Panc1 (cell line): ENCODE measurements around the gene PSMB10. TPM values are rescaled to one million over a fixed set of nuclear protein-coding genes. Genes with fewer than 3 reads are reported as not detected.

ENCODE experiments used
- ATAC-seq: fragments of 200-7000 bp; cut with Tn5 transposase; 2 replicates; pipeline ENCODE4 v1.9.1; 2020; ENCODE audit warnings: mild to moderate bottlenecking, moderate library complexity
- BruUV-seq: library from RNA; stranded (reverse); fragments of 400-500 nt; replicated peaks from 2 replicates; lab custom pipeline; 2021; lab: Mats Ljungman, UMichigan
- CTCF ChIA-PET: fragments of 300-600 bp; sonication (Branson Sonifier 250); formaldehyde crosslinking; loops from one replicate; lab custom pipeline; 2022; ENCODE audit warnings: antibody characterized with exemption; lab: Charles Lee
- POLR2A ChIA-PET: fragments of 300-600 bp; sonication (Branson Sonifier 250); formaldehyde crosslinking; loops from one replicate; lab custom pipeline; 2022; ENCODE audit warnings: antibody characterized with exemption; lab: Charles Lee
- DNase-seq: peaks from one replicate; pipeline ENCODE4 v3.0.0-alpha.2; 2010; ENCODE audit warnings: low read depth, low spot score
- H3K27ac ChIP-seq: 2 replicates; pipeline ENCODE4 v1.5.1; 2011; ENCODE audit warnings: mild to moderate bottlenecking, low read length, inconsistent platforms
- H3K27me3 ChIP-seq: fragments of 200-500 bp; sonication (Bioruptor generic); 2 replicates; pipeline ENCODE4 v1.6.0; 2014; ENCODE audit warnings: low read length, inconsistent platforms; ENCODE audit not compliant: control insufficient read depth, insufficient read depth
- H3K36me3 ChIP-seq: fragments of 200-500 bp; sonication (Bioruptor generic); 2 replicates; pipeline ENCODE4 v1.5.1; 2014; ENCODE audit warnings: inconsistent platforms, mild to moderate bottlenecking, low read length, moderate library complexity; ENCODE audit not compliant: control insufficient read depth, insufficient read depth
- H3K4me1 ChIP-seq: 2 replicates; pipeline ENCODE4 v1.5.1; 2011; ENCODE audit warnings: inconsistent platforms, mild to moderate bottlenecking, low read length, moderate library complexity; ENCODE audit not compliant: control insufficient read depth, insufficient read depth
- H3K4me3 ChIP-seq, 2 experiments: 2 replicates each; pipeline ENCODE4 v1.5.1; 2011 to 2012; ENCODE audit warnings: low read depth in 2 of 2, low read length in 2 of 2, mild to moderate bottlenecking in 2 of 2, inconsistent platforms in 1 of 2, moderate library complexity in 1 of 2
- H3K9me3 ChIP-seq: fragments of 200-500 bp; sonication (Bioruptor generic); 2 replicates; pipeline ENCODE4 v1.5.1; 2014; ENCODE audit warnings: low read depth, mild to moderate bottlenecking, inconsistent platforms, low read length, moderate library complexity; ENCODE audit not compliant: control insufficient read depth, insufficient read depth
- CTCF ChIP-seq: fragments of 450-650 bp; IDR thresholded peaks from 2 replicates; pipeline ENCODE4 v1.5.1; 2017; ENCODE audit warnings: mild to moderate bottlenecking
- POLR2AphosphoS5 ChIP-seq: IDR thresholded peaks from 2 replicates; pipeline ENCODE4 v1.6.1; 2012; ENCODE audit warnings: mild to moderate bottlenecking, low read depth, low read length, moderate library complexity
- SIN3A ChIP-seq: IDR thresholded peaks from 2 replicates; pipeline ENCODE4 v1.6.1; 2012; ENCODE audit warnings: low read depth, mild to moderate bottlenecking, low read length, moderate library complexity, borderline replicate concordance; ENCODE audit not compliant: insufficient read depth
- TCF7L2 ChIP-seq: IDR thresholded peaks from 2 replicates; pipeline ENCODE4 v1.6.1; 2011; ENCODE audit warnings: mild to moderate bottlenecking, low read depth, low read length, inconsistent platforms
- in situ Hi-C: cut with HindIII; loops from 2 replicates; pipeline ENCODE4 v1.10.0; 2016; ENCODE audit warnings: low sequenced_read_pairs, low pct_unique_long_range_greater_than_20kb
- intact Hi-C: fragments of 100-400 bp; cut with micrococcal nuclease; formaldehyde crosslinking; loops from one replicate; pipeline ENCODE4 v1.10.0; 2022; ENCODE audit not compliant: unreplicated experiment
- total RNA-seq: library from RNA; stranded (reverse); gene quantifications from one replicate; pipeline ENCODE4 v1.2.1, GENCODE V29; 2021; ENCODE audit not compliant: unreplicated experiment
- TF ChIP-seq, protein P1 (sequence below), 2 experiments: IDR thresholded peaks; 2 replicates each; pipeline ENCODE4 v1.6.1; 2011 to 2012; ENCODE audit warnings: low read depth in 2 of 2, control low read depth in 1 of 2, low read length in 1 of 2, mild to moderate bottlenecking in 1 of 2, moderate library complexity in 1 of 2; ENCODE audit not compliant: insufficient read depth in 1 of 2

PSMB10 gene
- total RNA-seq, 1 experiment from 2014 or later = 47.7 TPM

GRCh38 chr16:67926181-67926750 is 10.4 kb downstream of the PSMB10 start:
- CTCF ChIA-PET = interaction anchor here (0.5 kb wide), 1 partner anchor 107 kb away, joined by 3 read pairs; no protein-coding TSS in a partner anchor
- no peak; the same call in 1 of the 2 replicates for ATAC-seq

GRCh38 chr16:67924140-67924906 is 12.3 kb downstream of the PSMB10 start:
- in situ Hi-C loops = no loop called here
- no peaks in the 10 kb centered on the region for H3K36me3 ChIP-seq
- TF ChIP-seq, protein P1, sequence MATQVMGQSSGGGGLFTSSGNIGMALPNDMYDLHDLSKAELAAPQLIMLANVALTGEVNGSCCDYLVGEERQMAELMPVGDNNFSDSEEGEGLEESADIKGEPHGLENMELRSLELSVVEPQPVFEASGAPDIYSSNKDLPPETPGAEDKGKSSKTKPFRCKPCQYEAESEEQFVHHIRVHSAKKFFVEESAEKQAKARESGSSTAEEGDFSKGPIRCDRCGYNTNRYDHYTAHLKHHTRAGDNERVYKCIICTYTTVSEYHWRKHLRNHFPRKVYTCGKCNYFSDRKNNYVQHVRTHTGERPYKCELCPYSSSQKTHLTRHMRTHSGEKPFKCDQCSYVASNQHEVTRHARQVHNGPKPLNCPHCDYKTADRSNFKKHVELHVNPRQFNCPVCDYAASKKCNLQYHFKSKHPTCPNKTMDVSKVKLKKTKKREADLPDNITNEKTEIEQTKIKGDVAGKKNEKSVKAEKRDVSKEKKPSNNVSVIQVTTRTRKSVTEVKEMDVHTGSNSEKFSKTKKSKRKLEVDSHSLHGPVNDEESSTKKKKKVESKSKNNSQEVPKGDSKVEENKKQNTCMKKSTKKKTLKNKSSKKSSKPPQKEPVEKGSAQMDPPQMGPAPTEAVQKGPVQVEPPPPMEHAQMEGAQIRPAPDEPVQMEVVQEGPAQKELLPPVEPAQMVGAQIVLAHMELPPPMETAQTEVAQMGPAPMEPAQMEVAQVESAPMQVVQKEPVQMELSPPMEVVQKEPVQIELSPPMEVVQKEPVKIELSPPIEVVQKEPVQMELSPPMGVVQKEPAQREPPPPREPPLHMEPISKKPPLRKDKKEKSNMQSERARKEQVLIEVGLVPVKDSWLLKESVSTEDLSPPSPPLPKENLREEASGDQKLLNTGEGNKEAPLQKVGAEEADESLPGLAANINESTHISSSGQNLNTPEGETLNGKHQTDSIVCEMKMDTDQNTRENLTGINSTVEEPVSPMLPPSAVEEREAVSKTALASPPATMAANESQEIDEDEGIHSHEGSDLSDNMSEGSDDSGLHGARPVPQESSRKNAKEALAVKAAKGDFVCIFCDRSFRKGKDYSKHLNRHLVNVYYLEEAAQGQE (IDR thresholded peaks at IDR 0.05; ENCODE audit: insufficient read depth in 1 of 2, low read depth in 2 of 2, low read length in 1 of 2) = no peak
- TF ChIP-seq TCF7L2 (no peak), POLR2AphosphoS5 (no peak), CTCF (no peak), SIN3A (no peak)
- H3K27me3 ChIP-seq = no peaks in the 10 kb centered on the region
- H3K9me3 ChIP-seq = no peaks in the 10 kb centered on the region
- no peak overlapping the region for H3K27ac ChIP-seq
- DNase-seq = no peak
- CTCF ChIA-PET = interaction anchor here (0.6 to 0.8 kb wide), 2 partner anchors 21 to 33 kb away, joined by 5 to 7 read pairs; no protein-coding TSS in a partner anchor
- ATAC-seq = no peak
- H3K4me3 ChIP-seq = no peak overlapping the region
- H3K4me1 ChIP-seq = no peaks in the 10 kb centered on the region
- no TSS peak for BruUV-seq
- intact Hi-C loops = no loop called here
- POLR2A ChIA-PET = no interaction called here

More at GRCh38 chr16:67926181-67926750, 10.4 kb downstream of the PSMB10 start:
- H3K27ac ChIP-seq = no peak overlapping the region
- intact Hi-C loops (loop anchor here (5.0 kb wide), 1 partner anchor 254 kb away; no protein-coding TSS in a partner anchor), in situ Hi-C loops (no loop called here)
- H3K36me3 ChIP-seq = no peaks in the 10 kb centered on the region
- H3K9me3 ChIP-seq = no peaks in the 10 kb centered on the region
- no peak for DNase-seq
- no peaks in the 10 kb centered on the region for H3K4me1 ChIP-seq
- H3K27me3 ChIP-seq = no peaks in the 10 kb centered on the region
- no peak overlapping the region for H3K4me3 ChIP-seq
- POLR2A ChIA-PET = no interaction called here
- no TSS peak for BruUV-seq
- TF ChIP-seq, protein P1 (IDR thresholded peaks at IDR 0.05; ENCODE audit: insufficient read depth in 1 of 2, low read depth in 2 of 2, low read length in 1 of 2) = no peak
- no peak for TF ChIP-seq SIN3A
- TF ChIP-seq POLR2AphosphoS5 = no peak
- no peak for TF ChIP-seq TCF7L2
- no peak; the same call in 1 of the 2 replicates for TF ChIP-seq CTCF
